Trophoblast cell (in vitro differentiated cells and primary cell): Measurements from ENCODE around the gene IQSEC1.

Source experiments
- DNase-seq, 2 donors: peaks; one replicate each; pipeline ENCODE4 v3.0.0-alpha.2; 2016
- H2AFZ ChIP-seq: 2 replicates; pipeline ENCODE4 v1.6.1; 2013; ENCODE audit warnings: low read length, moderate library complexity, mild to moderate bottlenecking; ENCODE audit not compliant: insufficient read depth, poor library complexity
- H2AK5ac ChIP-seq: 2 replicates; pipeline ENCODE4 v1.6.1; 2013; ENCODE audit warnings: mild to moderate bottlenecking, low read length
- H2BK120ac ChIP-seq: 2 replicates; pipeline ENCODE4 v1.6.1; 2013; ENCODE audit warnings: low read length, mild to moderate bottlenecking, moderate library complexity; ENCODE audit not compliant: insufficient read depth, poor library complexity
- H2BK12ac ChIP-seq: 2 replicates; pipeline ENCODE4 v1.6.1; 2013; ENCODE audit warnings: mild to moderate bottlenecking, low read length, moderate library complexity
- H2BK5ac ChIP-seq: 2 replicates; pipeline ENCODE4 v1.6.1; 2013; ENCODE audit warnings: low read length, low read depth, moderate library complexity, mild to moderate bottlenecking; ENCODE audit not compliant: poor library complexity
- H3K14ac ChIP-seq: 2 replicates; pipeline ENCODE4 v1.6.1; 2013; ENCODE audit warnings: mild to moderate bottlenecking, low read length
- H3K18ac ChIP-seq: 2 replicates; pipeline ENCODE4 v1.6.1; 2013; ENCODE audit warnings: mild to moderate bottlenecking, low read length
- H3K23ac ChIP-seq: 2 replicates; pipeline ENCODE4 v1.6.1; 2013; ENCODE audit warnings: low read length
- H3K27ac ChIP-seq: 2 replicates; pipeline ENCODE4 v1.5.1; 2013; ENCODE audit warnings: low read depth, mild to moderate bottlenecking, inconsistent platforms, low read length, moderate library complexity
- H3K27me3 ChIP-seq: 2 replicates; pipeline ENCODE4 v1.6.1; 2013; ENCODE audit warnings: inconsistent platforms, mild to moderate bottlenecking, low read length, moderate library complexity; ENCODE audit not compliant: insufficient read depth
- H3K36me3 ChIP-seq, 2 experiments: 1 replicate in 1 of 2; 2 replicates in 1 of 2; pipeline ENCODE4 v1.6.1; 2013; ENCODE audit warnings: low read length in 2 of 2, mild to moderate bottlenecking in 2 of 2, moderate library complexity in 1 of 2; ENCODE audit not compliant: insufficient read depth in 2 of 2, control insufficient read depth in 1 of 2
- H3K4ac ChIP-seq: 2 replicates; pipeline ENCODE4 v1.6.1; 2013; ENCODE audit warnings: low read depth, mild to moderate bottlenecking, low read length, moderate library complexity
- H3K4me1 ChIP-seq, 2 experiments: 1 replicate in 1 of 2; 2 replicates in 1 of 2; pipeline ENCODE4 v1.6.1; 2013; ENCODE audit warnings: low read length in 2 of 2, mild to moderate bottlenecking in 2 of 2, moderate library complexity in 1 of 2; ENCODE audit not compliant: insufficient read depth in 2 of 2, control insufficient read depth in 1 of 2
- H3K4me2 ChIP-seq: 2 replicates; pipeline ENCODE4 v1.6.1; 2013; ENCODE audit warnings: inconsistent platforms, mild to moderate bottlenecking, low read length, moderate library complexity
- H3K4me3 ChIP-seq: 2 replicates; pipeline ENCODE4 v1.5.1; 2013; ENCODE audit warnings: mild to moderate bottlenecking, low read depth, low read length, inconsistent platforms
- H3K79me1 ChIP-seq: one replicate; pipeline ENCODE4 v1.6.1; 2013; ENCODE audit warnings: low read length
- H3K79me2 ChIP-seq: 2 replicates; pipeline ENCODE4 v1.6.1; 2013; ENCODE audit warnings: low read length, mild to moderate bottlenecking; ENCODE audit not compliant: control insufficient read depth, insufficient read depth, poor library complexity
- H3K9ac ChIP-seq: 2 replicates; pipeline ENCODE4 v1.6.1; 2013; ENCODE audit warnings: mild to moderate bottlenecking, low read length
- H3K9me3 ChIP-seq: 2 replicates; pipeline ENCODE4 v1.6.1; 2013; ENCODE audit warnings: low read depth, mild to moderate bottlenecking, control low read depth, inconsistent platforms, low read length; ENCODE audit not compliant: insufficient read depth
- H4K12ac ChIP-seq: 2 replicates; pipeline ENCODE4 v1.6.1; 2013; ENCODE audit warnings: low read depth, mild to moderate bottlenecking, low read length, moderate library complexity
- H4K8ac ChIP-seq: 2 replicates; pipeline ENCODE4 v1.6.1; 2013; ENCODE audit warnings: low read depth, mild to moderate bottlenecking, low read length, moderate library complexity
- H4K91ac ChIP-seq: one replicate; pipeline ENCODE4 v1.6.1; 2013; ENCODE audit warnings: low read depth, mild to moderate bottlenecking, low read length, moderate library complexity
- WGBS: extraction: QIAGEN DNeasy Blood & Tissue Kit; methylation state at CpG from one replicate; pipeline ENCODE4 v1.1.7; 2013; ENCODE audit warnings: missing lambda C conversion rate; ENCODE audit not compliant: insufficient read length, insufficient coverage; ENCODE audit errors: extremely low coverage; 5-methylcytosine and 5-hydroxymethylcytosine counted together

IQSEC1 gene

GRCh38 chr3:12919205-12919604 is 154.0 kb downstream of the IQSEC1 start:
- H2AFZ ChIP-seq: no peak overlapping the region
- no peak overlapping the region for H3K4ac ChIP-seq
- no peak overlapping the region for H3K4me2 ChIP-seq
- H3K9ac ChIP-seq: no peak overlapping the region
- no CpG with 5 or more reads among the region's 10 CpGs for WGBS
- no peaks in the 10 kb centered on the region for H3K27me3 ChIP-seq
- no peak overlapping the region for H4K12ac ChIP-seq
- no peak overlapping the region for H2BK120ac ChIP-seq
- no peak overlapping the region for H3K14ac ChIP-seq
- H3K9me3 ChIP-seq: no peaks in the 10 kb centered on the region
- H3K4me1 ChIP-seq: no peaks in the 10 kb centered on the region
- H4K91ac ChIP-seq: no peak overlapping the region
- H3K18ac ChIP-seq: no peak overlapping the region
- no peak overlapping the region for H2BK12ac ChIP-seq
- H3K4me3 ChIP-seq: no peak overlapping the region
- no peak overlapping the region for H2BK5ac ChIP-seq
- H3K23ac ChIP-seq: no peak overlapping the region
- H3K79me1 ChIP-seq: no peaks in the 10 kb centered on the region
- no peak overlapping the region for H3K27ac ChIP-seq
- H3K79me2 ChIP-seq: no peaks in the 10 kb centered on the region
- DNase-seq: no peak
- H2AK5ac ChIP-seq: no peak overlapping the region
- H3K36me3 ChIP-seq: peaks cover 48 to 62% of the 10 kb centered on the region in 2 experiments
- no peak overlapping the region for H4K8ac ChIP-seq

GRCh38 chr3:12918231-12918630 is 155.0 kb downstream of the IQSEC1 start:
- Histone ChIP-seq H3K9me3 (no peaks in the 10 kb centered on the region), H2AK5ac (no peak overlapping the region), H2BK120ac (no peak overlapping the region), H3K14ac (no peak overlapping the region), H3K9ac (no peak overlapping the region), H2BK5ac (no peak overlapping the region), H2AFZ (no peak overlapping the region), H3K27me3 (no peaks in the 10 kb centered on the region), H4K91ac (no peak overlapping the region), H4K12ac (no peak overlapping the region), H2BK12ac (no peak overlapping the region), H3K4ac (no peak overlapping the region), H3K18ac (no peak overlapping the region), H4K8ac (no peak overlapping the region), H3K79me1 (no peaks in the 10 kb centered on the region), H3K27ac (no peak overlapping the region), H3K4me3 (no peak overlapping the region), H3K4me2 (no peak overlapping the region), H3K23ac (no peak overlapping the region), H3K79me2 (no peaks in the 10 kb centered on the region), H3K4me1 (no peaks in the 10 kb centered on the region), H3K36me3 (peaks cover 43 to 56% of the 10 kb centered on the region in 2 experiments)
- no CpG with 5 or more reads among the region's 3 CpGs for WGBS
- DNase-seq: no peak

GRCh38 chr3:12916159-12916558 is 157.1 kb downstream of the IQSEC1 start:
- no peak overlapping the region for H3K14ac ChIP-seq
- H4K12ac ChIP-seq: no peak overlapping the region
- H3K23ac ChIP-seq: no peak overlapping the region
- DNase-seq: no peak
- no peaks in the 10 kb centered on the region for H3K27me3 ChIP-seq
- no peak overlapping the region for H2BK12ac ChIP-seq
- H3K4me1 ChIP-seq: no peaks in the 10 kb centered on the region
- H3K4ac ChIP-seq: no peak overlapping the region
- no peak overlapping the region for H2BK120ac ChIP-seq
- WGBS: no CpG with 5 or more reads among the region's 9 CpGs
- no peak overlapping the region for H3K9ac ChIP-seq
- H4K91ac ChIP-seq: no peak overlapping the region
- no peaks in the 10 kb centered on the region for H3K9me3 ChIP-seq
- H2BK5ac ChIP-seq: no peak overlapping the region
- no peak overlapping the region for H3K4me2 ChIP-seq
- no peak overlapping the region for H3K4me3 ChIP-seq
- H3K18ac ChIP-seq: no peak overlapping the region
- H2AK5ac ChIP-seq: no peak overlapping the region
- H3K36me3 ChIP-seq: peaks cover 47 to 61% of the 10 kb centered on the region in 2 experiments
- H3K79me2 ChIP-seq: no peaks in the 10 kb centered on the region
- no peak overlapping the region for H4K8ac ChIP-seq
- H2AFZ ChIP-seq: no peak overlapping the region
- H3K79me1 ChIP-seq: no peaks in the 10 kb centered on the region
- no peak overlapping the region for H3K27ac ChIP-seq

- H4K91ac ChIP-seq: no peak overlapping the region
- no peak overlapping the region for H2BK12ac ChIP-seq
- H3K4me3 ChIP-seq: no peak overlapping the region
- no peak overlapping the region for H4K8ac ChIP-seq
- WGBS: no CpG with 5 or more reads among the region's 7 CpGs
- H3K27me3 ChIP-seq: no peaks in the 10 kb centered on the region
- no peak overlapping the region for H2BK120ac ChIP-seq
- H3K14ac ChIP-seq: no peak overlapping the region
- no peaks in the 10 kb centered on the region for H3K4me1 ChIP-seq
- H3K9me3 ChIP-seq: no peaks in the 10 kb centered on the region
- no peak overlapping the region for H3K4ac ChIP-seq
- H3K27ac ChIP-seq: no peak overlapping the region
- H3K4me2 ChIP-seq: no peak overlapping the region
- no peaks in the 10 kb centered on the region for H3K79me1 ChIP-seq
- H3K23ac ChIP-seq: no peak overlapping the region
- H3K9ac ChIP-seq: no peak overlapping the region
- H2BK5ac ChIP-seq: no peak overlapping the region
- no peak overlapping the region for H2AFZ ChIP-seq
- no peaks in the 10 kb centered on the region for H3K79me2 ChIP-seq
- no peak overlapping the region for H2AK5ac ChIP-seq
- H3K36me3 ChIP-seq: peaks cover 48 to 68% of the 10 kb centered on the region in 2 experiments
- no peak for DNase-seq
- no peak overlapping the region for H3K18ac ChIP-seq
- H4K12ac ChIP-seq: no peak overlapping the region
These were observed 159.1 kb downstream of the IQSEC1 start for GRCh38 chr3:12914088-12914487.
